PC-3 (cell line): ENCODE measurements around the gene CHAF1B.

Source experiments
- EZH2 ChIP-seq: fragments of 300-600 bp; sonication (generic); IDR thresholded peaks from one replicate; pipeline ENCODE4 v1.6.1; 2017; ENCODE audit warnings: antibody characterized with exemption, mild to moderate bottlenecking, low read length; ENCODE audit not compliant: unreplicated experiment
- EZH2phosphoT487 ChIP-seq: fragments of 300-600 bp; sonication (generic); IDR thresholded peaks from 2 replicates; pipeline ENCODE4 v1.6.1; 2018; ENCODE audit warnings: mild to moderate bottlenecking, antibody characterized with exemption, low read length, borderline replicate concordance

DNA sequence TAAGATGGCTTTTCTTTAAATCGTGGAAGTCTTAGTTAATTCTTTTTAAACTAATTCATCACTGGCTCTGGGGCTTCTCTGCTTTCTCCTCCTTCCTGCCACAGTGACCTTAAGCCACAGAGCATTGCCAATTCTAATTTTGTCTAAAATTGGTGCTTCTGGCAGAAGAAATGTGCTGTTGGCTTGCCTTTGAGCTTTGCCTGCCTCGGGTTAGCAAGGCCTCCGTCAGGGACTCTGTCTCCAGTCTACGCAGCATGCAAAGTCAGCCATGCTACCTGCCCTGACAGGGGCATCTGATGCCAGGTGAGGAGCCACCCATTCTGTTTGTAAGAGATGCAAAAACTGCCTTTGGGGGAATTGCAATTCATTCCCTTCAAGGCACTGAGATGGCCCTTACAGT, 69.5 kb downstream of the CHAF1B start:
- TF ChIP-seq EZH2 = no peak
- TF ChIP-seq EZH2phosphoT487 = no peak
